ENCODE measurements around the gene CNIH4. TPM values are rescaled to one million over a fixed set of nuclear protein-coding genes. Genes with fewer than 3 reads are reported as not detected.
"Not testable (repeated sequence)": the region's sequence is repeated elsewhere in the genome, so short reads cannot be mapped to it uniquely, and the experiment has no call there.

CNIH4 gene
- polyA plus RNA-seq, 1 experiment: 53.7 TPM

DNA sequence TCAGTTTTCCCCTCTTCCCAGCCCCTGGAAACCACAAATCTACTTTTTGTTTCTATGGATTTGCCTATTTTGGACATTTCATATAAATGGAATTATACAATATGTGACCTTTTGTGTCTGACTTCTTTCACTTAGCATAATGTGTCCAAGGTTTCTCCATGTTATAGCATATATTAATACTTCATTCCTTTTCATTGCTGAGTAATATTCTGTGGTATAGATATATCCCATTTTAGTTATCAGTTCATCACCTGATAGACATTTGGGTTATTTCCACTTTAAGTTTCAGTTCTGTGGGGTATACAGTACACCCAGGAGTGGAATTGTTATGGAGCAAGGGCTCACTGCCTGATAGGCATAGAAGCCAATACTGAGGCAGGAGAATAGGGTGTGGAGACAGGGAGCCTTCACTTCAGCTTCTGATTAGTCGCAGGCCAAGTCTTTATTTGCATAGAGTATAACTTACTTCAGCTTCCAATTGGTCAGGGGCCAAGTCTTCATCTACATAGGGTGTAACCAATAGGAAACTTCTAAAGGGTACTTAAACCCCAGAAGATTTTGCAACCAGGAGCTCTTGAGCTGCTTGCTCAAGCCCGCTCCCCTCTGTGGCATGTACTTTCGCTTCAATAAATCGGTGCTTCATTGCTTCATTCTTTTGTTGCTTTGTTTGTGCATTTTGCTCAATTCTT lies 18.4 kb upstream of the CNIH4 start:
- no peak overlapping the region for H3K27ac ChIP-seq (ENCODE audit: low read depth, low read length)
- ChIA-PET CTCF (interaction anchor here (0.5 to 0.8 kb wide), 2 partner anchors 119 kb away, joined by 3 to 5 read pairs; no protein-coding TSS in a partner anchor), POLR2A (no interaction called here)
- no peaks in the 10 kb centered on the region for H3K27me3 ChIP-seq (ENCODE audit: control insufficient read depth, insufficient read depth, low read length)
- peaks cover 2% of the 10 kb centered on the region for H3K9me3 ChIP-seq (ENCODE audit: control insufficient read depth, insufficient read depth, low read length)
- no peak for DNase-seq (ENCODE audit: low read depth, low spot score)
- H3K4me3 ChIP-seq (ENCODE audit: low read depth, low read length): no peak overlapping the region
- TF ChIP-seq, protein P1, sequence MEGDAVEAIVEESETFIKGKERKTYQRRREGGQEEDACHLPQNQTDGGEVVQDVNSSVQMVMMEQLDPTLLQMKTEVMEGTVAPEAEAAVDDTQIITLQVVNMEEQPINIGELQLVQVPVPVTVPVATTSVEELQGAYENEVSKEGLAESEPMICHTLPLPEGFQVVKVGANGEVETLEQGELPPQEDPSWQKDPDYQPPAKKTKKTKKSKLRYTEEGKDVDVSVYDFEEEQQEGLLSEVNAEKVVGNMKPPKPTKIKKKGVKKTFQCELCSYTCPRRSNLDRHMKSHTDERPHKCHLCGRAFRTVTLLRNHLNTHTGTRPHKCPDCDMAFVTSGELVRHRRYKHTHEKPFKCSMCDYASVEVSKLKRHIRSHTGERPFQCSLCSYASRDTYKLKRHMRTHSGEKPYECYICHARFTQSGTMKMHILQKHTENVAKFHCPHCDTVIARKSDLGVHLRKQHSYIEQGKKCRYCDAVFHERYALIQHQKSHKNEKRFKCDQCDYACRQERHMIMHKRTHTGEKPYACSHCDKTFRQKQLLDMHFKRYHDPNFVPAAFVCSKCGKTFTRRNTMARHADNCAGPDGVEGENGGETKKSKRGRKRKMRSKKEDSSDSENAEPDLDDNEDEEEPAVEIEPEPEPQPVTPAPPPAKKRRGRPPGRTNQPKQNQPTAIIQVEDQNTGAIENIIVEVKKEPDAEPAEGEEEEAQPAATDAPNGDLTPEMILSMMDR (IDR thresholded peaks at IDR 0.05; ENCODE audit: low read depth, low read length): no peak

DNA sequence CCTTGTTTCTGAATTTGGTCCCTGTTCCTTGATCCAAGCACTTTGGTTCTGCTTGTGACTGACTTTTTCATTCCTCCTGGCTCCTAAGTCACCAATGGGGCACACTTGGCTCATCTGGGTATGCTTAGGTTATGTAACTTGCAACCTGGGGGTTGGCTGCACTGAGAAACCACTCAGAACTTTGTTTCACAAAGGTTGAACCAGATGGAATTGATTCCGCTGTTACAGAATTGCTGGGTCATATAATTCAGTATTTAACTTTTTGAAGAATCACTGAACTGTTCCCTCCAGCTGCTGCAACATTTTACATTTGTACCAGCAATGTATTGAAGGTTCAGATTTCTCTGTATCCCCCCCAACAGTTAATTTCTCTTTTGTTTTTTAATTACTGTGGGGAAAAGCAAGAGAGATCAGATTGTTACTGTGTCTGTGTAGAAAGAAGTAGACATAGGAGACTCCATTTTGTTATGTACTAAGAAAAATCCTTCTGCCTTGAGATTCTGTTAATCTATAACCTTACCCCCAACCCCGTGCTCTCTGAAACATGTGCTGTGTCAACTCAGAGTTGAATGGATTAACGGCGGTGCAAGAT lies 17.1 kb upstream of the CNIH4 start:
- H3K9me3 ChIP-seq (ENCODE audit: control insufficient read depth, insufficient read depth, low read length): peaks cover 14% of the 10 kb centered on the region
- H3K4me3 ChIP-seq (ENCODE audit: low read depth, low read length): no peak overlapping the region
- TF ChIP-seq, protein P1 (IDR thresholded peaks at IDR 0.05; ENCODE audit: low read depth, low read length): no peak
- POLR2A ChIA-PET: no interaction called here
- CTCF ChIA-PET: no interaction called here
- H3K27me3 ChIP-seq (ENCODE audit: control insufficient read depth, insufficient read depth, low read length): no peaks in the 10 kb centered on the region
- no peak overlapping the region for H3K27ac ChIP-seq (ENCODE audit: low read depth, low read length)
- no peak for DNase-seq (ENCODE audit: low read depth, low spot score)

DNA sequence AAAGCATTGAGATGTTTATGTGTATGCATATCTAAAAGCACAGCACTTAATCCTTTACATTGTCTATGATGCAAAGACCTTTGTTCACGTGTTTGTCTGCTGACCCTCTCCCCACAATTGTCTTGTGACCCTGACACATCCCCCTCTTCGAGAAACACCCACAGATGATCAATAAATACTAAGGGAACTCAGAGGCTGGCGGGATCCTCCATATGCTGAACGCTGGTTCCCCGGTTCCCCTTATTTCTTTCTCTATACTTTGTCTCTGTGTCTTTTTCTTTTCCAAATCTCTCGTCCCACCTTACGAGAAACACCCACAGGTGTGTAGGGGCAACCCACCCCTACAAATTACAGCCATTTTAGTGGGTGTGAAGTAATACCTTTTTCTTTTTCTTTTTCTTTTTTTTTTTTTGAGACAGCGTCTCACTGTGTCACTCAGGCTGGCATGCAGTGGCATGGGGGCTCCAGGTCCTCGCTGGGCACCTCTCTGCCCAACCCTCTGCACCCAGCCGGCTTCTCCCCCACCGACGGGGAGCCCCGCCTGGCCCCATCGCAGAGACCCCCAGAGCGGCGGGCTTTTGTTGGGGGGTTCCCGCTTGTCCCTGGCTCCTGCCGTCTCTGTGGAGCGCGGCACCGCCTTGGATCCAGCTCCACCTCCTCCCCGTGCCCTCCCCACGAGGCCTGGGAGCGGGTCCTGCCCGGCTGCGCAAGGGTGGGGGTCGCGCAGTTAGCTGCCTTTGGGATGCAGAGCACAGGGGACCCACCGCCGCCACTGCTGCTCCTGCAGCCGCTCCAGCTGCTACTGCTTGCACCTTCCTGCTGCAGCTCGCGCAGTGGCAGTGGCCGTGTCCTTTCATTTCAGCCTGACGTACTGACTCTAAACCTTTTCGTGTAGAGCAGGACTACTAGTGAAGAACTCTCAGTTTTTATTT lies 16.0 kb upstream of the CNIH4 start:
- DNase-seq (ENCODE audit: low read depth, low spot score); H3K27ac ChIP-seq (ENCODE audit: low read depth, low read length); POLR2A ChIA-PET; CTCF ChIA-PET; H3K27me3 ChIP-seq (ENCODE audit: control insufficient read depth, insufficient read depth, low read length): not testable (repeated sequence)
- H3K9me3 ChIP-seq (ENCODE audit: control insufficient read depth, insufficient read depth, low read length): peaks cover 15% of the 10 kb centered on the region
- peak overlapping the region; percentile 64 for H3K4me3 ChIP-seq (ENCODE audit: low read depth, low read length)

DNA sequence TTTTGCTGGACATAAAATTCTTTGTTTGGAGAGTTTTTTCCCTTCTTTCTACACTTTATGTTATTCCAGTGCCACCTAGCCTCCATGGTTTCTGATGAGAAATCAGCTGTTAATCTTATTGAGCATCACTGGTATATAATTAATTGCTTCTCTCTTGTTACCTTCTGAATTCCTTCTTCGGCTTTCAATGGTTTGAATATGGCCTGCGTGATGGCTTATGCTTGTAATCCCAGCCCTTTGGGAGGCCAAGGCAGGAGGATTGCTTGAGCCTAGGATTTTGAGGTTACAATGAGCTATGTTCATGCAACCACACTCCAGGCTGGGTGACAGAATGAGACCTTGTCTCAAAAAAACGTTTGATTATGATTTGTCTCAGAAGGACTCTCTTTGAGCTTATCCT lies 13.0 kb upstream of the CNIH4 start:
- H3K9me3 ChIP-seq (ENCODE audit: control insufficient read depth, insufficient read depth, low read length): peaks cover 15% of the 10 kb centered on the region
- ChIA-PET POLR2A (no interaction called here), CTCF (interaction anchor here (2.2 kb wide), 1 partner anchor 10 kb away, joined by 12 read pairs; no protein-coding TSS in a partner anchor)
- no peak for DNase-seq (ENCODE audit: low read depth, low spot score)
- no peak overlapping the region for H3K27ac ChIP-seq (ENCODE audit: low read depth, low read length)
- H3K4me3 ChIP-seq (ENCODE audit: low read depth, low read length): no peak overlapping the region
- H3K27me3 ChIP-seq (ENCODE audit: control insufficient read depth, insufficient read depth, low read length): peaks cover 2% of the 10 kb centered on the region
- TF ChIP-seq, protein P1 (IDR thresholded peaks at IDR 0.05; ENCODE audit: low read depth, low read length): no peak

DNA sequence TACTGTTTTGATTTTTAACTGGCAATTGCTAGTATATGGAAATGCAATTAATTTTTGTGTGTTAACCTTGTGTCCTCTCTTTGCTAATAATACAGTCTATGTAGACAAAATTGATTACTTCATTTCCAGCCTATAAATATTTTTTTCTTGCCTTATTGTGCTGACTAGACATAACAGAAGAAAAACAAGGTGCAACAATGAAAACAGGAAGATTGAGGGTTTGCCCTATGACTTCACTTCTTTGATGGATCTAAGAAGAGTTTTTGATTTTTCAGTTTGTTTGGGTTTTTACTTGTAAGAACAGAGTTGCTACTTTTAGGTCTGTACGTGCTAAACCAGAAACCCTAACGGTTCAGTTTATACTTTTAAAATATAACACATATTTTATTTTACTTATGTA lies 8.5 kb upstream of the CNIH4 start:
- TF ChIP-seq, protein P1 (IDR thresholded peaks at IDR 0.05; ENCODE audit: low read depth, low read length): no peak
- no peak overlapping the region for H3K27ac ChIP-seq (ENCODE audit: low read depth, low read length)
- H3K4me3 ChIP-seq (ENCODE audit: low read depth, low read length): no peak overlapping the region
- H3K27me3 ChIP-seq (ENCODE audit: control insufficient read depth, insufficient read depth, low read length): peaks cover 2% of the 10 kb centered on the region
- ChIA-PET POLR2A (no interaction called here), CTCF (no interaction called here)
- no peak for DNase-seq (ENCODE audit: low read depth, low spot score)
- H3K9me3 ChIP-seq (ENCODE audit: control insufficient read depth, insufficient read depth, low read length): peaks cover 21% of the 10 kb centered on the region

DNA sequence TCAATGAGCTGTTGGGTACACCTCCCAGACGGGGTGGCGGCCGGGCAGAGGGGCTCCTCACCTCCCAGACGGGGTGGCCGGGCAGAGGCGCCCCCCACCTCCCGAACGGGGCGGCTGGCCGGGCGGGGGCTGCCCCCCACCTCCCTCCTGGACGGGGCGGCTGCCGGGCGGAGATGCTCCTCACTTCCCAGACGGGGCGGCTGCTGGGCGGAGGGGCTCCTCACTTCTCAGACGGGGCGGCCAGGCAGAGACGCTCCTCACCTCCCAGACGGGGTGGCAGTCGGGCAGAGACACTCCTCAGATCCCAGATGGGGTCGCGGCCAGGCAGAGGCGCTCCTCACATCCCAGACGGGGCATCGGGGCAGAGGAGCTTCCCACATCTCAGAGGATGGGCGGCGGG lies 7.0 kb upstream of the CNIH4 start:
- H3K4me3 ChIP-seq (ENCODE audit: low read depth, low read length); H3K27me3 ChIP-seq (ENCODE audit: control insufficient read depth, insufficient read depth, low read length); H3K9me3 ChIP-seq (ENCODE audit: control insufficient read depth, insufficient read depth, low read length); H3K27ac ChIP-seq (ENCODE audit: low read depth, low read length); POLR2A ChIA-PET; DNase-seq (ENCODE audit: low read depth, low spot score); CTCF ChIA-PET: not testable (repeated sequence)

DNA sequence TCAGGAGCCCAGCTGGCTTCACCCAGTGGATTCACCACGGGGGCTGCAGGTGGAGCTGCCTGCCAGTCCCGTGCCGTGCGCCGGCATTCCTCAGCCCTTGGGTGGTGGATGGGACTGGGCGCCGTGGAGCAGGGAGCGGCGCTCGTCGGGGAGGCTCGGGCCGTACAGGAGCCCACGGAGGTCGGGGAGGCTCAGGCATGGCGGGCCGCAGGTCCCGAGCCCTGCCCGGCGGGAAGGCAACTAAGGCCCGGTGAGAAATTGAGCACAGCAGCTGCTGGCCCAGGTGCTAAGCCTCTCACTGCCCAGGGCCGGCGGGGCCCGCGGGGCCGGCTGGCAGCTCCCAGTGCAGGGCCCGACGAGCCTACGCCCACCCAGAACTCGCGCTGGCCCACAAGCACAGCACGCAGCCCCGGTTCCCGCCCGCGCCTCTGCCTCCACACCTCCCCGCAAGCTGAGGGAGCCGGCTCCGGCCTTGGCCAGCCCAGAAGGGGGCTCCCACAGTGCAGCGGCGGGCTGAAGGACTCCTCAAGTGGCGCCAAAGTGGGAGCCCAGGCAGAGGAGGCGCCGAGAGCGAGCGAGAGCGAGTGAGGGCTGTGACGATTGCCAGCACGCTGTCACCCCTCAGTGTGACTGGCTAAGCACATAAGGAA lies 4.1 kb upstream of the CNIH4 start:
- H3K27ac ChIP-seq (ENCODE audit: low read depth, low read length); POLR2A ChIA-PET; DNase-seq (ENCODE audit: low read depth, low spot score); H3K4me3 ChIP-seq (ENCODE audit: low read depth, low read length); H3K9me3 ChIP-seq (ENCODE audit: control insufficient read depth, insufficient read depth, low read length); H3K27me3 ChIP-seq (ENCODE audit: control insufficient read depth, insufficient read depth, low read length): not testable (repeated sequence)
- CTCF ChIA-PET: interaction anchor here (2.3 kb wide), 1 partner anchor 105 kb away, joined by 12 read pairs; no protein-coding TSS in a partner anchor
